OCI-LY1 (cell line): ENCODE data around the gene OVOL2.

Experiments used
- H2AFZ ChIP-seq: fragments of 200-600 bp; sonication (generic), shearing (Covaris generic); 2 replicates; pipeline ENCODE4 v1.6.0; 2014; ENCODE audit warnings: antibody characterized with exemption, mild to moderate bottlenecking, low read length
- H3F3A ChIP-seq: fragments of 200-600 bp; sonication (generic), shearing (Covaris generic); 2 replicates; pipeline ENCODE4 v1.6.0; 2014; ENCODE audit warnings: mild to moderate bottlenecking, antibody characterized with exemption, low read length, moderate library complexity; ENCODE audit not compliant: insufficient read depth
- H3K27ac ChIP-seq: fragments of 200-600 bp; sonication (generic); 2 replicates; pipeline ENCODE4 v1.5.1; 2014; ENCODE audit warnings: low read length, mixed run types, mild to moderate bottlenecking, low read depth; ENCODE audit not compliant: poor library complexity, severe bottlenecking
- H3K27me3 ChIP-seq: fragments of 200-600 bp; sonication (generic); 2 replicates; pipeline ENCODE4 v1.6.0; 2014; ENCODE audit warnings: antibody characterized with exemption, mild to moderate bottlenecking, low read length, moderate library complexity; ENCODE audit not compliant: insufficient read depth
- H3K36me3 ChIP-seq: fragments of 200-600 bp; sonication (generic); 2 replicates; pipeline ENCODE4 v1.6.1; 2014; ENCODE audit warnings: mild to moderate bottlenecking, antibody characterized with exemption, low read length, moderate library complexity, mixed read lengths; ENCODE audit not compliant: insufficient read depth
- H3K4me1 ChIP-seq: fragments of 200-600 bp; sonication (generic); 2 replicates; pipeline ENCODE4 v1.5.1; 2014; ENCODE audit warnings: mild to moderate bottlenecking, low read length, moderate library complexity; ENCODE audit not compliant: insufficient read depth, severe bottlenecking
- H3K4me2 ChIP-seq: fragments of 200-600 bp; sonication (generic), shearing (Covaris generic); 2 replicates; pipeline ENCODE4 v1.6.1; 2014; ENCODE audit warnings: low read length
- H3K4me3 ChIP-seq: fragments of 200-600 bp; sonication (generic); 2 replicates; pipeline ENCODE4 v1.5.1; 2014; ENCODE audit warnings: low read length, low read depth, mild to moderate bottlenecking, mixed read lengths; ENCODE audit not compliant: poor library complexity, severe bottlenecking
- H3K79me2 ChIP-seq: fragments of 200-600 bp; shearing (Covaris generic); 2 replicates; pipeline ENCODE4 v1.6.1; 2016; ENCODE audit warnings: mixed run types, low read length, mixed read lengths; ENCODE audit not compliant: insufficient read depth
- H3K9ac ChIP-seq: fragments of 200-600 bp; sonication (generic), shearing (Covaris generic); 2 replicates; pipeline ENCODE4 v1.6.1; 2014; ENCODE audit warnings: mild to moderate bottlenecking, low read length, mixed read lengths
- H3K9me2 ChIP-seq: fragments of 200-600 bp; sonication (generic), shearing (Covaris generic); 2 replicates; pipeline ENCODE4 v1.6.1; 2014; ENCODE audit warnings: low read depth, mild to moderate bottlenecking, low read length, mixed read lengths
- H3K9me3 ChIP-seq: fragments of 200-600 bp; shearing (Covaris generic); 2 replicates; pipeline ENCODE4 v1.6.1; 2014; ENCODE audit warnings: low read length, mixed read lengths
- H4K20me1 ChIP-seq: fragments of 200-600 bp; sonication (generic), shearing (Covaris generic); 2 replicates; pipeline ENCODE4 v1.6.0; 2016; ENCODE audit warnings: mild to moderate bottlenecking, low read length; ENCODE audit not compliant: insufficient read depth
- CTCF ChIP-seq: fragments of 200-600 bp; sonication (generic), shearing (Covaris generic); IDR thresholded peaks from 2 replicates; pipeline ENCODE4 v1.5.1; 2017; ENCODE audit warnings: mild to moderate bottlenecking, antibody characterized with exemption, low read length, moderate library complexity, mixed read lengths
- EZH2 ChIP-seq: fragments of 200-600 bp; sonication (generic), shearing (Covaris generic); IDR thresholded peaks from 2 replicates; pipeline ENCODE4 v1.8.0; 2017; ENCODE audit warnings: borderline replicate concordance, mixed run types, mild to moderate bottlenecking, antibody characterized with exemption, low read length, moderate library complexity, mixed read lengths

The OVOL2 gene

GRCh38 chr20:18094191-18094590 lies 36.5 kb upstream of the OVOL2 start:
- Histone ChIP-seq H3K36me3 (no peaks in the 10 kb centered on the region), H3K4me3 (no peak overlapping the region), H3K9me2 (no peaks in the 10 kb centered on the region), H3K9me3 (no peaks in the 10 kb centered on the region), H3F3A (no peaks in the 10 kb centered on the region), H4K20me1 (no peaks in the 10 kb centered on the region), H3K27me3 (peaks cover 9% of the 10 kb centered on the region), H3K79me2 (no peaks in the 10 kb centered on the region), H3K4me1 (no peaks in the 10 kb centered on the region), H2AFZ (no peak overlapping the region), H3K9ac (no peak overlapping the region), H3K27ac (no peak overlapping the region), H3K4me2 (no peak overlapping the region)
- TF ChIP-seq EZH2 (no peak), CTCF (no peak)

- Histone ChIP-seq H3K27ac (no peak overlapping the region), H2AFZ (no peak overlapping the region), H3K9ac (no peak overlapping the region), H3F3A (no peaks in the 10 kb centered on the region), H4K20me1 (no peaks in the 10 kb centered on the region), H3K79me2 (no peaks in the 10 kb centered on the region), H3K4me3 (no peak overlapping the region), H3K4me2 (no peak overlapping the region), H3K4me1 (no peaks in the 10 kb centered on the region), H3K36me3 (no peaks in the 10 kb centered on the region), H3K9me2 (no peaks in the 10 kb centered on the region), H3K27me3 (peaks cover 9% of the 10 kb centered on the region), H3K9me3 (no peaks in the 10 kb centered on the region)
- no peak for TF ChIP-seq EZH2
- no peak for TF ChIP-seq CTCF
These were observed 35.7 kb upstream of the OVOL2 start for GRCh38 chr20:18093388-18093787.

GRCh38 chr20:18092890-18093289 lies 35.2 kb upstream of the OVOL2 start:
- Histone ChIP-seq H3K27me3 (peaks cover 9% of the 10 kb centered on the region), H3K9me3 (no peaks in the 10 kb centered on the region), H2AFZ (no peak overlapping the region), H3K27ac (no peak overlapping the region), H3K4me1 (no peaks in the 10 kb centered on the region), H4K20me1 (no peaks in the 10 kb centered on the region), H3K36me3 (no peaks in the 10 kb centered on the region), H3K4me2 (no peak overlapping the region), H3K9me2 (no peaks in the 10 kb centered on the region), H3K4me3 (no peak overlapping the region), H3K79me2 (no peaks in the 10 kb centered on the region), H3K9ac (no peak overlapping the region), H3F3A (no peaks in the 10 kb centered on the region)
- no peak for TF ChIP-seq CTCF
- TF ChIP-seq EZH2 = no peak
